Measurements from ENCODE around the gene LRRN3.

LRRN3 gene

GRCh38 chr7:111138193-111138569, 47.3 kb downstream of the LRRN3 start:
- H3K27ac ChIP-seq (replicated peaks) = no peak overlapping the region
- TF ChIP-seq GABPA (IDR thresholded peaks at IDR 0.05; ENCODE audit: low read depth) (no peak), CTCF (IDR thresholded peaks at IDR 0.05; ENCODE audit: insufficient read depth, low read length) (no peak), SPI1 (IDR thresholded peaks at IDR 0.05; ENCODE audit: borderline replicate concordance, low read depth) (no peak), REST (IDR thresholded peaks at IDR 0.05; ENCODE audit: insufficient replicate concordance, low read depth) (no peak), POLR2AphosphoS5 (IDR thresholded peaks at IDR 0.05; ENCODE audit: low read depth) (no peak)
- no peak overlapping the region for H3K4me3 ChIP-seq (replicated peaks; ENCODE audit: insufficient read depth, low read length)
- H3K27me3 ChIP-seq (ENCODE audit: insufficient read depth, poor library complexity, severe bottlenecking) = no peaks in the 10 kb centered on the region
- peak in 1 of 2 experiments; percentile 5 for DNase-seq (ENCODE audit: low read depth in 1 of 2, low spot score in 1 of 2)

GRCh38 chr7:111138586-111138985, 47.7 kb downstream of the LRRN3 start:
- no peak overlapping the region for H3K4me3 ChIP-seq (replicated peaks; ENCODE audit: insufficient read depth, low read length)
- no peak for TF ChIP-seq REST (IDR thresholded peaks at IDR 0.05; ENCODE audit: insufficient replicate concordance, low read depth)
- TF ChIP-seq GABPA (IDR thresholded peaks at IDR 0.05; ENCODE audit: low read depth) = no peak
- TF ChIP-seq CTCF (IDR thresholded peaks at IDR 0.05; ENCODE audit: insufficient read depth, low read length) = no peak
- no peak overlapping the region for H3K27ac ChIP-seq (replicated peaks)
- no peaks in the 10 kb centered on the region for H3K27me3 ChIP-seq (ENCODE audit: insufficient read depth, poor library complexity, severe bottlenecking)
- DNase-seq (ENCODE audit: low read depth in 1 of 2, low spot score in 1 of 2) = no peak

DNA sequence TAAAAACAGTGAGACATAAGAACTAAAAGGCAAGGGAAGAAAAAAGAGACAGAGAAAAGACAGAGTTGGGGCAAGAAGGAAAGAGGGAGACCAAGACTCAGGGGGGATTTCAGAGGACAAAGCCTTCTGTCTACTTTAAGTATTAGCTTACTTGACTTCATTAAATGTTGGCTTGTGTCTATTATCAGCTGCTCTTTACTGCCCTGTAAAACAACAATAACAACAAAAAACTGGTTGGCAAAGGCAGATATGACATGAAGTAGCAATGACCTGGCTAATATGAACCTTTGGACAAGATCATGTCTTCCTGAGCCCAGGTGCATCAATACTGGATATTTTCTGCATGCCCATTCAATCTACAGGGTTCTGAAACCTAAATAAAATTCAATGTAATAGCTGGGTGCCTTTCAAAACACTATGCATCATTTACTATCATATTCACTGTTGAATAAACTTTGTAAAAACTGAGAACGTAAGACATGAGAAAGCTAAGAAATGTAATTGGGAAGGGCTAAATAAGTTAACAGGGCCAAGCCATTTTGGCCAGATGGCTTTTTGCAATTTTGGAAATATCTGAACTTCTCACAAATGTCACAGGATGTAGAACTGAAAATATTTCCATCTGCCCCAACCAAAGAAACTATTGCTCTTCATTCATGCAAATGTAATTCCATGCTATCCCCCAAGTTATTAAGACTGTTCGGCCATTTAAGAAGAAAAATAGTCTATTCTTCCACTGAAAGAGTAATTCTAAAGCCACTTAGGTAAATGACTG, 49.4 kb downstream of the LRRN3 start:
- H3K4me3 ChIP-seq (replicated peaks; ENCODE audit: insufficient read depth, low read length) = no peak overlapping the region
- DNase-seq (ENCODE audit: low read depth in 1 of 2, low spot score in 1 of 2) = no peak
- no peak for TF ChIP-seq SPI1 (IDR thresholded peaks at IDR 0.05; ENCODE audit: borderline replicate concordance, low read depth)
- no peaks in the 10 kb centered on the region for H3K27me3 ChIP-seq (ENCODE audit: insufficient read depth, poor library complexity, severe bottlenecking)
- H3K27ac ChIP-seq (replicated peaks) = no peak overlapping the region

DNA sequence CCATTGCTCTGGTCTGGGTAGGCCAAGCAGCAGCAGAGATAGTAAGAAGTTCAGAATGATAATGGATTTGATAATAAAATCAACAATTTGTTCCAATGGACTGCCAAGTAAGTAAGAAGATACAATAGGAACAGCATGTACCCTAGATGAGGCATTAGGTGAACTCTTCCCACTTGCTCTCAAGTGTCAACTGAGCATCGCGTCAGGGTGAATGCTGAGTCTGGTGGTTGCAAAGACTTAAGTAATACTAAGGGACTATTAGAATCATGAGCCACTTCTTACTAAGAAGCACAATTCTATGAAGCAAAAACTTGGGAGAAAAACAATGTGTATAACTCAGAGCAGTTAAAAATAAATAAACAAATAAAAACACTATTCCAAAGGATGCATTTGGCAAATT, 54.5 kb downstream of the LRRN3 start:
- DNase-seq (ENCODE audit: low read depth in 1 of 2, low spot score in 1 of 2) = no peak
- no peaks in the 10 kb centered on the region for H3K27me3 ChIP-seq (ENCODE audit: insufficient read depth, poor library complexity, severe bottlenecking)
- no peak overlapping the region for H3K4me3 ChIP-seq (replicated peaks; ENCODE audit: insufficient read depth, low read length)
- no peak overlapping the region for H3K27ac ChIP-seq (replicated peaks)
- TF ChIP-seq SPI1 (IDR thresholded peaks at IDR 0.05; ENCODE audit: borderline replicate concordance, low read depth) (no peak), GABPA (IDR thresholded peaks at IDR 0.05; ENCODE audit: low read depth) (no peak), CTCF (IDR thresholded peaks at IDR 0.05; ENCODE audit: insufficient read depth, low read length) (no peak), REST (IDR thresholded peaks at IDR 0.05; ENCODE audit: insufficient replicate concordance, low read depth) (no peak), POLR2AphosphoS5 (IDR thresholded peaks at IDR 0.05; ENCODE audit: low read depth) (no peak)

Data from HL-60 (cell line).